Ascending aorta (tissue), 2 donors: ENCODE measurements around the gene ASAP2. TPM values are rescaled to one million over a fixed set of nuclear protein-coding genes. Genes with fewer than 3 reads are reported as not detected.
A peak's percentile ranks its signal among the peaks of the same experiment; 100 is the strongest.

Experiments used
- DNase-seq, 2 donors: peaks; one replicate each; pipeline ENCODE4 v3.0.0-alpha.2; 2019; ENCODE audit warnings: low spot score in 2 of 2
- H3K27ac ChIP-seq, 2 donors: fragments of 200-600 bp; sonication (generic); one replicate each; pipeline ENCODE4 v1.5.1; 2016 to 2017; ENCODE audit warnings: mild to moderate bottlenecking in 1 of 2
- H3K27me3 ChIP-seq: fragments of 200-600 bp; sonication (generic); one replicate; pipeline ENCODE4 v1.5.1; 2017
- H3K36me3 ChIP-seq, 2 donors: fragments of 200-600 bp; sonication (generic); one replicate each; pipeline ENCODE4 v1.5.1; 2016
- H3K4me1 ChIP-seq, 2 donors: fragments of 200-600 bp; sonication (generic); one replicate each; pipeline ENCODE4 v1.5.1; 2016 to 2017; ENCODE audit warnings: mild to moderate bottlenecking in 1 of 2
- H3K4me3 ChIP-seq, 2 donors: fragments of 200-600 bp; sonication (generic); one replicate each; pipeline ENCODE4 v1.5.1; 2016 to 2017; ENCODE audit warnings: mild to moderate bottlenecking in 1 of 2
- H3K9me3 ChIP-seq, 2 donors: fragments of 200-600 bp; sonication (generic); one replicate each; pipeline ENCODE4 v1.5.1; 2016
- intact Hi-C: fragments of 100-400 bp; cut with DNase I; formaldehyde crosslinking; loops from one replicate; pipeline ENCODE4 v1.15.1; 2023
- total RNA-seq: library from RNA; depleted of rRNA; stranded (reverse); fragments of >200 nt; gene quantifications from one replicate; pipeline ENCODE4 v1.1.0, GENCODE V29; 2016
- TF ChIP-seq, protein P1 (sequence below), 3 experiments: fragments of 200-600 bp in 2 of 3; fragments of 450-650 bp in 1 of 3; sonication (generic) in 2 of 3; IDR thresholded peaks; one replicate each; pipeline ENCODE4 v1.5.1; 2016 to 2019; ENCODE audit warnings: antibody characterized with exemption in 3 of 3, mild to moderate bottlenecking in 1 of 3, moderate library complexity in 1 of 3

Gene ASAP2
- total RNA-seq, 1 donor from 2014 or later = 56.9 TPM

DNA sequence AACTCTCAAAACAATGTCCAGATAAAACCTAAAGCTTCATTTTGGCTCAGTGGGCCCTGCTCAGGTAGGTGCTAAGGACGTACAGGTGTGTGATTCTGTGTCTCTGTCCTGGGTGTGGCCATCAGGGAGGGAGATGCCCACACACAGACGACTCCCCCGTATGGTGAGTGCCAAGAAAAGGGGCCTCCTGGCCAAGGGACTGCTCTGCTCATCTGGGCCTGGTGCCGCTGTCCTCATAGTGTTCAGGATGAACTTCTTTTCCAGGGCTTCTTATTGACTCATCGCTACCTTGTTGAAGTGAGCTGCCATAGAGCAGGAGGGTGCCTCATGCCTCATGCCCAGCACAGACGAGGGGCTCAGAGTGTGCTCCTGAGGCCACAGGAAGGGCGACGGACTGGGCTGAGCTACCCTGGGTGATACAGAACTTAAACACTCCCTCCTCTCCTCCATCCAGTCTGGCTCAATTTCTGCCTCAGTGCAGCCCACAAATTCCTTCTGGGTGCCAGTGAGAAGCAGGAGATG lies 158.9 kb downstream of the ASAP2 start:
- H3K27me3 ChIP-seq = no peaks in the 10 kb centered on the region
- H3K4me3 ChIP-seq = no peak overlapping the region
- intact Hi-C loops = no loop called here
- DNase-seq = no peak
- no peaks in the 10 kb centered on the region for H3K9me3 ChIP-seq
- no peaks in the 10 kb centered on the region for H3K4me1 ChIP-seq
- peaks cover 36 to 95% of the 10 kb centered on the region in 2 donors for H3K36me3 ChIP-seq
- TF ChIP-seq, protein P1, sequence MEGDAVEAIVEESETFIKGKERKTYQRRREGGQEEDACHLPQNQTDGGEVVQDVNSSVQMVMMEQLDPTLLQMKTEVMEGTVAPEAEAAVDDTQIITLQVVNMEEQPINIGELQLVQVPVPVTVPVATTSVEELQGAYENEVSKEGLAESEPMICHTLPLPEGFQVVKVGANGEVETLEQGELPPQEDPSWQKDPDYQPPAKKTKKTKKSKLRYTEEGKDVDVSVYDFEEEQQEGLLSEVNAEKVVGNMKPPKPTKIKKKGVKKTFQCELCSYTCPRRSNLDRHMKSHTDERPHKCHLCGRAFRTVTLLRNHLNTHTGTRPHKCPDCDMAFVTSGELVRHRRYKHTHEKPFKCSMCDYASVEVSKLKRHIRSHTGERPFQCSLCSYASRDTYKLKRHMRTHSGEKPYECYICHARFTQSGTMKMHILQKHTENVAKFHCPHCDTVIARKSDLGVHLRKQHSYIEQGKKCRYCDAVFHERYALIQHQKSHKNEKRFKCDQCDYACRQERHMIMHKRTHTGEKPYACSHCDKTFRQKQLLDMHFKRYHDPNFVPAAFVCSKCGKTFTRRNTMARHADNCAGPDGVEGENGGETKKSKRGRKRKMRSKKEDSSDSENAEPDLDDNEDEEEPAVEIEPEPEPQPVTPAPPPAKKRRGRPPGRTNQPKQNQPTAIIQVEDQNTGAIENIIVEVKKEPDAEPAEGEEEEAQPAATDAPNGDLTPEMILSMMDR (IDR thresholded peaks at IDR 0.05) = no peak
- peak overlapping the region in 1 of 2 donors; percentile 29 for H3K27ac ChIP-seq

DNA sequence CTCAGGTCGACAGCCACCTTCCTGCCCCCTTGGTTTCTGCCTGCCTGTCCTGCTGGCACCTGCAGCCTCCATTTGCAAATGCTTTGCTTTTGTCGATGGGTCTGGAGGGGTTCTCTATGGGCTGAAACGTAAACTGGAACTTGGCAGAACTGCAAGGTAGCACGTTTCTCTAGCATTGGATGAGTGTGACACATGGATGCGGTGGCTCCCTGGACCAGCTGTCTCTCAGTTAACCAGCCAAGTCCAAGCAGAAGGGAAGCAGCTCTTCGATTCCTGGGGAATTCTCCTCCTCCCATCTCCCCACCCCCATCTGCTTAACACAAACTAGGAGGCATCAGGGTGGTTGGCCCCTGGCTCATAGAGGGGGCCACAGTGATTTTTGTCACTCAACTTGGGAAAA lies 159.4 kb downstream of the ASAP2 start:
- no peak for DNase-seq
- intact Hi-C loops = no loop called here
- Histone ChIP-seq H3K27me3 (no peaks in the 10 kb centered on the region), H3K9me3 (no peaks in the 10 kb centered on the region), H3K27ac (no peak overlapping the region), H3K4me3 (no peak overlapping the region), H3K4me1 (no peaks in the 10 kb centered on the region), H3K36me3 (peaks cover 36 to 97% of the 10 kb centered on the region in 2 donors)
- TF ChIP-seq, protein P1 (IDR thresholded peaks at IDR 0.05) = no peak

DNA sequence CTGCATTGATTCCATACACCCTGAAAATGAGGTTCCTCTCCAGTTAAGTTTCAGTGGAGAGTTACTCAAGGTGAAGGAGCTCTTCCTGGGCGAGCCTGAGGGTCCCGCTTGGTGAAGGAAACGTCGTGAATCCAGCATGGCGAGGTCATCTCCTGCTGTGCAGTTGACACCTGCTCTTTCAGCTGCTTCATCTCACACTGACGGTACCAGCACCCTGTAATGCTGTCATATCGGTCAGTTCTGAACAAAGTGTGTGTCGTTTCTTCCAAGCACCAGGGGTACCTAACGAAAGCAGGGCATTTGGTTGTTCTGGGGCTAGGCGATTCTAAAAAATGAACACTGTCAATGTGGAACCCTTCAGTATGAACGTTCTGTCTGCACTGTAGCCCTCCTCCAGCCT lies 164.1 kb downstream of the ASAP2 start:
- no peaks in the 10 kb centered on the region for H3K4me1 ChIP-seq
- TF ChIP-seq, protein P1 (IDR thresholded peaks at IDR 0.05) = no peak
- no peaks in the 10 kb centered on the region for H3K9me3 ChIP-seq
- intact Hi-C loops = no loop called here
- no peak overlapping the region for H3K27ac ChIP-seq
- no peak for DNase-seq
- no peak overlapping the region for H3K4me3 ChIP-seq
- no peaks in the 10 kb centered on the region for H3K27me3 ChIP-seq
- H3K36me3 ChIP-seq = peaks cover 50 to 97% of the 10 kb centered on the region in 2 donors

DNA sequence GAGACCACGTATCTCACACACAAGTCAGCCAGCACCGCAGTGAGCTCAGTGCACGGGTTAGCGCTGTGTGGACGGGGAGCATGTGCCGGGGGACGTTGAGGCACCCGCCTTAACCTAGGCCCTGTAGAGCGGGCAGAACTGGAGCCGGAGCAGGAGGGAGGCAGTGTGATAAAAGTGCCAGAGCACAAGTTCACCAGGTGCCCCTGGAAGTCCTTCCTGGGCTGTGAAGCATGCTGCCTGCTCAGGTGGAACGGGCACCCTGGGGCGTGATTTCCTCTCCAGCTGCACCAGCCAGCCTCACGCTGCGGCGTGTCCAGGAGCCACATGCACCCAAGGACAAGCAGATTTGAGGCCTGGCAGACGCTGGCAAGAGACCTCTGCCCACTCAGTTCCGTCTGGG lies 166.4 kb downstream of the ASAP2 start:
- TF ChIP-seq, protein P1 (IDR thresholded peaks at IDR 0.05) = no peak
- DNase-seq = no peak
- Histone ChIP-seq H3K27me3 (no peaks in the 10 kb centered on the region), H3K4me1 (peaks cover 0 to 4% of the 10 kb centered on the region in 2 donors), H3K9me3 (no peaks in the 10 kb centered on the region), H3K4me3 (no peak overlapping the region), H3K27ac (no peak overlapping the region), H3K36me3 (peaks cover 31 to 91% of the 10 kb centered on the region in 2 donors)
- intact Hi-C loops = no loop called here

DNA sequence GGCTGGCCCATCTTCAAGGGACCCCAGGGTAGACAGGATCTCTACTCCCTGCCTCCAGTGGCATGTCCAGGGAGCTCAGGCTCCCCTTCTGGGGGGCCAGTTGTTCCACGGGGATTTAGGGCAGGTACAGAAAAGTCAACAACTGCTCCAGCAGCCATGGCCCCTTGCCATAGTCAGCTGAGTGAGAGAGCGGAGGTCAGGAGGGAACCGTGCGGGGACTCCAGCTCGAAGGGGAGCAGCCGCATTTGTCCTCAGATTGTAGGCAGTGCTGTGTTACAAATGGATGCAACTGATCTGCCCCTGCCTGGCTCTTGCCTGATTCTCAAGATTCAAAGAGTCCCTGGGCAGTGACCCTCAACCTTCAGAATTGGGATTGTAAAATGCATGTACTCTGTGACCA lies 166.9 kb downstream of the ASAP2 start:
- Histone ChIP-seq H3K4me1 (peaks cover 0 to 7% of the 10 kb centered on the region in 2 donors), H3K9me3 (no peaks in the 10 kb centered on the region), H3K36me3 (peaks cover 29 to 87% of the 10 kb centered on the region in 2 donors), H3K4me3 (no peak overlapping the region), H3K27ac (no peak overlapping the region), H3K27me3 (no peaks in the 10 kb centered on the region)
- intact Hi-C loops = no loop called here
- DNase-seq = no peak
- TF ChIP-seq, protein P1 (IDR thresholded peaks at IDR 0.05) = no peak
